ENCODE data around the gene CACNG6. TPM values are rescaled to one million over a fixed set of nuclear protein-coding genes. Genes with fewer than 3 reads are reported as not detected.
A peak's percentile ranks its signal among the peaks of the same experiment; 100 is the strongest.

The CACNG6 gene
- total and polyA plus RNA-seq, 7 experiments from 2014 or later, result 0.42 to 1.9 TPM; not detected in 5

DNA sequence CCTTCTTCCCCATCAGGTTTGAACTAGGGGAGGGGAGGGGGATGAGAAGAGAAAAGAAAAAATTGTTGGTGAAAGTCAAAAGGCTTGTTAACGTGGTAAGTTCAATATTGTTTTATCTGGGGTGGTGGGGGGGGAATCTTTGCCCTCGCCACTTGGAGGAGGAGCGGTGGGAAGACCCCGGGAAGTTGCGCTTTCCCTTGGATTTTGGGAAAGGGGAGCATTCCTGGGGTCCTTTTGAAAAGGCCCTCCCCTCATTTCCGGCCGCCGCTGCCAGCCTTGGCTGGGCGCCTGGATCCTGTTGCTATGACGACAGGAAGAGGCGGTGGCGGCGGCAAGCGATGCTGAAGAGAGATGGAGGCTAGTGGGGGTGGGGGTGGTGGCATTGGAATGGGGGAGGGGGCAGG, 33.3 kb upstream of the CACNG6 start:
- Histone ChIP-seq H3K9me3 (ENCODE audit: control insufficient read depth in 2 of 3, low read length in 3 of 3) (no peaks in the 10 kb centered on the region), H3K36me3 (ENCODE audit: control insufficient read depth in 2 of 3, insufficient read depth in 3 of 3, low read length in 3 of 3) (no peaks in the 10 kb centered on the region), H3K4me1 (ENCODE audit: control insufficient read depth in 2 of 2, insufficient read depth in 2 of 2, low read length in 2 of 2) (no peaks in the 10 kb centered on the region), H3K4me3 (ENCODE audit: low read length) (no peak overlapping the region), H3K27me3 (ENCODE audit: control insufficient read depth in 2 of 2, insufficient read depth in 2 of 2, low read length in 2 of 2) (peaks cover 0 to 10% of the 10 kb centered on the region in 2 donors), H3K27ac (ENCODE audit: low read depth, low read length) (no peak overlapping the region)
- POLR2A ChIA-PET, result no interaction called here
- peaks cover 0 to 16% (median 3%) of the 10 kb centered on the region in 11 donors for H3K9me3 Mint-ChIP-seq
- H3K36me3 Mint-ChIP-seq, result peaks cover 0 to 2% (median 0%) of the 10 kb centered on the region in 5 donors
- H3K4me1 Mint-ChIP-seq, result peaks cover 0 to 15% (median 9%) of the 10 kb centered on the region in 7 donors
- peaks cover 55 to 83% (median 65%) of the 10 kb centered on the region in 5 donors for H3K27me3 Mint-ChIP-seq
- CTCF ChIA-PET, result no interaction called here
- intact Hi-C loops (cut with micrococcal nuclease), result no loop called here
- H3K4me3 Mint-ChIP-seq, result peak overlapping the region in 1 of 10 donors; percentile 13
- H3K27ac Mint-ChIP-seq, result no peak overlapping the region
- DNase-seq (no peak), ATAC-seq (no peak)

DNA sequence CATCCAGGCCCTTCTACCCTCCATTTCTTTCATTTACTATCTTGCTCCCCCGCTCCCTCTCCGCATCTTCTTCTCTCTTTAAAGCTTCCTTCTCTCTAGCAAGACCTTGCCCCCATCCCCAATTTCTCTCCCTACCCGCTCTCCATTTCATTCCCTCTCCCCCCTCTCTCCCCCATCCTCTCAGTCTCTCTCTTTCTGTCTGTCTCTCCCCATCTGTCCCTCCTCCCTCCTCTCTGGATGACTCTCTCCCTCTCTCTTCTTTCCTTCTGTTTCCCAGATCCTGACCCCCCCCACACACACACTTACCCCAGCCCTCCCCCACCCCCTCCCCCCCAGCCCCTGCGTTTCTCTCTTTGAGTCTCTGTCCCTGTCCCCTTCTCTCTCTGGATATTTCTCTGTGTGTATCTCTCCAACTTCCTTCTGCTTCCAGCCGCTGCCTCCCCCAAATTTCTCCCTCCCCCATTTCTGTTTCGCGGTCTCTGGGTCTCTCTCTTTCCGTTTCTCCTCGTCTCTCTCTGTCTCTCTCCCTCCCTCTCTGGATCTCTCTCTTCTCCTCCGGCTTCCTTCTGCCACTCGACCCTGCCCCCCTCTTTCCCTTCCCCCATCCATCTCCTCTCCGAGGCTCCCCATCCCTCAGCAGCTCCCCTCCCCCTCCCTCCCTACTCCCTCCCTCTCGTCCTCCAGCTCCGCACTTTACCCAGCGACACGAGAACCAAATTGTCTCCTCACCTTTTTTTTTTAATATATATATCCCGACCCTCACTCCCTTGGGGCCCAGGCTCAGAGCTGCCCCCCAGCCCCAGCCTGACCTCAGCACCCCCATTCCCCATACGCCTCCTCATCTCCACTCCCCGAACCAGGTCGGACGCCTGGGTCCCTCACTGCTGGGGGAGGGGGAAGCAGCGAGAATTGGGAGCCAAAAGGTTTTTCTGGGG, 32.3 kb upstream of the CACNG6 start:
- no peak overlapping the region for H3K27ac ChIP-seq (ENCODE audit: low read depth, low read length)
- POLR2A ChIA-PET, result no interaction called here
- Mint-ChIP-seq H3K27ac (no peak overlapping the region), H3K27me3 (peaks cover 63 to 83% (median 70%) of the 10 kb centered on the region in 5 donors), H3K4me1 (peaks cover 0 to 21% (median 9%) of the 10 kb centered on the region in 7 donors), H3K9me3 (peaks cover 0 to 12% (median 2%) of the 10 kb centered on the region in 11 donors), H3K36me3 (peaks cover 0 to 4% (median 0%) of the 10 kb centered on the region in 5 donors), H3K4me3 (peak overlapping the region in 3 of 10 donors; percentile 7 to 53 (median 13))
- intact Hi-C loops (cut with micrococcal nuclease), result no loop called here
- CTCF ChIA-PET, result no interaction called here
- H3K27me3 ChIP-seq (ENCODE audit: control insufficient read depth in 2 of 2, insufficient read depth in 2 of 2, low read length in 2 of 2), result peaks cover 0 to 10% of the 10 kb centered on the region in 2 donors
- H3K36me3 ChIP-seq (ENCODE audit: control insufficient read depth in 2 of 3, insufficient read depth in 3 of 3, low read length in 3 of 3), result no peaks in the 10 kb centered on the region
- H3K4me3 ChIP-seq (ENCODE audit: low read length), result no peak overlapping the region
- no peak for ATAC-seq
- H3K9me3 ChIP-seq (ENCODE audit: control insufficient read depth in 2 of 3, low read length in 3 of 3), result no peaks in the 10 kb centered on the region
- no peak for DNase-seq
- H3K4me1 ChIP-seq (ENCODE audit: control insufficient read depth in 2 of 2, insufficient read depth in 2 of 2, low read length in 2 of 2), result no peaks in the 10 kb centered on the region

DNA sequence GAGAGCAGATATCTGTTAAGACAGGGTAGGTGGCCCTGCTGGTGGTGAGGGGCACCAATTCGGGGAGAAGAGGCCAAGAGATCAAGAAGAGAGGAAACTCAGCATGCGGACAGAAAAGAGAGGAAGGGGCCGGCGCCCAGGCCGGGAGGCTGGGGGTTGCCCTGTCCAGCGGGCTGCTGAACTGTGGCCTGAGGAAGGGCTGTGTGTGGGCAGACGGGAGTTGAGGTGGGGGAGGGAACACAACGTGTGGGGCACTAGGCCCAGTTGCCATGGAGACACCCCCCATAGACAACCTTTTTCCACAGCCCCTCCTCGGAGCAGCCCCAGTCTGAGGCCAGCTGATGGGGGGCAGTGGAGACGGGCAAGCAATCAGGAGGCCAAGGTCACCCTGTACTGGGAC, 31.2 kb upstream of the CACNG6 start:
- no peaks in the 10 kb centered on the region for H3K36me3 ChIP-seq (ENCODE audit: control insufficient read depth in 2 of 3, insufficient read depth in 3 of 3, low read length in 3 of 3)
- H3K4me3 Mint-ChIP-seq, result no peak overlapping the region
- H3K4me1 Mint-ChIP-seq, result peaks cover under 1 to 26% (median 12%) of the 10 kb centered on the region in 7 donors
- H3K27ac ChIP-seq (ENCODE audit: low read depth, low read length), result no peak overlapping the region
- peaks cover 0 to 11% (median 1%) of the 10 kb centered on the region in 11 donors for H3K9me3 Mint-ChIP-seq
- CTCF ChIA-PET, result no interaction called here
- no peak overlapping the region for H3K4me3 ChIP-seq (ENCODE audit: low read length)
- peaks cover 0 to 10% of the 10 kb centered on the region in 2 donors for H3K27me3 ChIP-seq (ENCODE audit: control insufficient read depth in 2 of 2, insufficient read depth in 2 of 2, low read length in 2 of 2)
- DNase-seq (no peak), ATAC-seq (no peak)
- peak overlapping the region in 1 of 9 donors; percentile 1 for H3K27ac Mint-ChIP-seq
- peaks cover 0 to 9% (median 0%) of the 10 kb centered on the region in 5 donors for H3K36me3 Mint-ChIP-seq
- H3K4me1 ChIP-seq (ENCODE audit: control insufficient read depth in 2 of 2, insufficient read depth in 2 of 2, low read length in 2 of 2), result no peaks in the 10 kb centered on the region
- H3K9me3 ChIP-seq (ENCODE audit: control insufficient read depth in 2 of 3, low read length in 3 of 3), result no peaks in the 10 kb centered on the region
- POLR2A ChIA-PET, result no interaction called here
- H3K27me3 Mint-ChIP-seq, result peaks cover 74 to 84% (median 76%) of the 10 kb centered on the region in 5 donors
- intact Hi-C loops (cut with micrococcal nuclease), result no loop called here

DNA sequence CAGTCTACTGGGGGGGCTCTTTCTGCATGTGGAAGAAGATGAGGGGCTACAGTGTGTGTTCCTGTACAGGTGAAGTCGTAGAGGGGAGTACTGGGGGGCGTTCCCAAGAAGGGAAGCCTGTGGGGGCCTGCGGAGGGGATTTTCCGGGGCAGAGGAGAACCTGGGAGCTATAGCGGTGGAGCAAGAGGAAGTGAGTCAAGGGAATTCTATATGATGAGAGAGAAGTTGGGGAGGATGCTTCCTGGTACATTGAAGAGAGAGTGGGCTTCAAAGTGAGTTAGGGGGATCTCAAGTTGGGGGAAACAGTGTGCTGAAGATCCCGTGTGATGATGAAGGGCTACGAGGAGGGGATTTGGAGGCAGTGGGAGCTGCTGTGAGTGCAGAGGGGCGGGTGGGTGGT, 30.6 kb upstream of the CACNG6 start:
- ATAC-seq, result no peak
- no peak for DNase-seq
- POLR2A ChIA-PET, result no interaction called here

DNA sequence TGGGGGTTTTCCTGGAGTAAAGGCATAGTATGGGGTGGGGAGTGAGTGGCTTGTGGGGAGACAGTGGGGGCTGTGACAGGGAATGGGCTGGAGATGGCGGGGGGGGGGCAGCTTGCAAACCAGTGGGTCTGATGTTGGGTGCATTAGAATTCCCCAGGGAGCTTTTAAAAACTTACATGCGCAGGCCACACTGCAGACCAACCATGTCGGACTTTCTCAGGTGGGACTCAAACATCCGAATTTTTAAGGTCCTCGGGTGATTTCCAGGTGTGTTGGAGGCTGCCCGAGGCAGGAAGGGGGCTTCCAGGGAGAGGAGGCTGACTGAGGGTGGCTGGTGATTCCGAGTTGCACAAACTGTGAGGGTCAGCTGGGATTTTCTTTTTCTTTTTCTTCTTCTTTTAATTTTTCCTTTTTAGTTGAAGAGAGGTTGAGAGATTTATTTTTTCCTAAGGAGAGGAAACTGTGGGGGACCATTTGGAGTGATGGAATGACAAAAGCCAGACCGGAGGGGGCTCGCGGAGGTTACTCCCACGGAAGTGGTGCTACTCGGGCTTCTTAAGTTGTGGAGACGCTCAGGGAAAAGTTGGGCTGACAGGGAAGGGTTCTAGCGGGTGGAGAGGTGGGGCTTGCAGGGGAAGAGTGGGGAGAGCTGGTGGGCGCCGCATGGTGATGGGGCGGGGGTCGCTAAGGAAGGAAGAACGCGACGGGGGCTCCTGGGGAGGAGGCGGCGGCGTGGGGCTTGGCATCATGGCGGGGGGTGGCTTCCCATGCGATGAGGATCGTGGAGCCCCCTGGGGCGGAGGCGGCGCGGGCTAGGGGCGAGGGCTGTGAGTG, 29.7 kb upstream of the CACNG6 start:
- H3K9me3 Mint-ChIP-seq, result peaks cover 0 to 12% (median 2%) of the 10 kb centered on the region in 11 donors
- Histone ChIP-seq H3K4me3 (ENCODE audit: low read length) (no peak overlapping the region), H3K36me3 (ENCODE audit: control insufficient read depth in 2 of 3, insufficient read depth in 3 of 3, low read length in 3 of 3) (no peaks in the 10 kb centered on the region), H3K27ac (ENCODE audit: low read depth, low read length) (no peak overlapping the region), H3K27me3 (ENCODE audit: control insufficient read depth in 2 of 2, insufficient read depth in 2 of 2, low read length in 2 of 2) (peaks cover 0 to 10% of the 10 kb centered on the region in 2 donors), H3K9me3 (ENCODE audit: control insufficient read depth in 2 of 3, low read length in 3 of 3) (no peaks in the 10 kb centered on the region), H3K4me1 (ENCODE audit: control insufficient read depth in 2 of 2, insufficient read depth in 2 of 2, low read length in 2 of 2) (no peaks in the 10 kb centered on the region)
- H3K27me3 Mint-ChIP-seq, result peaks cover 76 to 86% (median 81%) of the 10 kb centered on the region in 5 donors
- DNase-seq, result no peak
- H3K4me3 Mint-ChIP-seq, result peak overlapping the region in 1 of 10 donors; percentile 3
- H3K4me1 Mint-ChIP-seq, result peaks cover 2 to 27% (median 12%) of the 10 kb centered on the region in 7 donors
- ChIA-PET CTCF (interaction anchor here (0.6 kb wide), 1 partner anchor 19 kb away, joined by 3 read pairs; no protein-coding TSS in a partner anchor), POLR2A (no interaction called here)
- H3K27ac Mint-ChIP-seq, result no peak overlapping the region
- intact Hi-C loops (cut with micrococcal nuclease), result no loop called here
- ATAC-seq, result no peak
- peaks cover 0 to 12% (median 0%) of the 10 kb centered on the region in 5 donors for H3K36me3 Mint-ChIP-seq

More for the DNA sequence above, 30.6 kb upstream of the CACNG6 start:
- H3K27me3 ChIP-seq (ENCODE audit: control insufficient read depth in 2 of 2, insufficient read depth in 2 of 2, low read length in 2 of 2), result peaks cover 0 to 10% of the 10 kb centered on the region in 2 donors
- Mint-ChIP-seq H3K4me1 (peaks cover 2 to 27% (median 12%) of the 10 kb centered on the region in 7 donors), H3K36me3 (peaks cover 0 to 12% (median 0%) of the 10 kb centered on the region in 5 donors), H3K9me3 (peaks cover 0 to 11% (median 1%) of the 10 kb centered on the region in 11 donors), H3K27ac (no peak overlapping the region), H3K4me3 (no peak overlapping the region), H3K27me3 (peaks cover 75 to 84% (median 80%) of the 10 kb centered on the region in 5 donors)
- no peak overlapping the region for H3K27ac ChIP-seq (ENCODE audit: low read depth, low read length)
- CTCF ChIA-PET, result no interaction called here
- no peaks in the 10 kb centered on the region for H3K36me3 ChIP-seq (ENCODE audit: control insufficient read depth in 2 of 3, insufficient read depth in 3 of 3, low read length in 3 of 3)
- no peak overlapping the region for H3K4me3 ChIP-seq (ENCODE audit: low read length)
- intact Hi-C loops (cut with micrococcal nuclease), result no loop called here
- no peaks in the 10 kb centered on the region for H3K4me1 ChIP-seq (ENCODE audit: control insufficient read depth in 2 of 2, insufficient read depth in 2 of 2, low read length in 2 of 2)
- no peaks in the 10 kb centered on the region for H3K9me3 ChIP-seq (ENCODE audit: control insufficient read depth in 2 of 3, low read length in 3 of 3)

DNA sequence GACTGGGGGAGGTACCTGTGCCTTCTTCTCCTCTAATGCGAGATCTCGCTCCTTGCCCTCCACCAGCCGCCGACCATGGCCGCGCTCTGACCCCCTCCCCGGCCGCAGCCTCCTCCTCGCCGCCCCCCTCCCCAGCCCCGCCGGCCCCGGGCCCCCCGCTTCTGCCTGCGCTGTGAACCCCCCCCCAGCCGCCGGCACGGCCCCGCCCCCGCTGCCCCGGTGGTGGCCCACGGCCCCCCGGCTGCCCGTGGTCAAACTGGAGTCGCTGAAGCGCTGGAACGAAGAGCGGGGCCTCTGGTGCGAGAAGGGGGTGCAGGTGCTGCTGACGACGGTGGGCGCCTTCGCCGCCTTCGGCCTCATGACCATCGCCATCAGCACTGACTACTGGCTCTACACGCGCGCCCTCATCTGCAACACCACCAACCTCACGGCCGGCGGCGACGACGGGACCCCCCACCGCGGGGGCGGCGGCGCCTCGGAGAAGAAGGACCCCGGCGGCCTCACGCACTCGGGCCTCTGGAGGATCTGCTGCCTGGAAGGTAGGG, 28.5 kb upstream of the CACNG6 start, which contains the start of gene CACNG8:
Gene CACNG8, plus strand, starts transcription at position 51 of the 545 bp plus-strand sequence.
- no peak within 1 kb of the TSS for H3K27ac Mint-ChIP-seq
- peak within 1 kb of the TSS in 1 of 10 donors; percentile 20 for H3K4me3 Mint-ChIP-seq
- H3K9me3 Mint-ChIP-seq, result peaks cover 0 to 12% (median 0%) of the 10 kb centered on the region in 11 donors

More for the DNA sequence above, 28.5 kb upstream of the CACNG6 start, which contains the start of gene CACNG8:
- no peak within 1 kb of the TSS for H3K4me3 ChIP-seq (ENCODE audit: low read length)
- H3K27ac ChIP-seq (ENCODE audit: low read depth, low read length), result no peak within 1 kb of the TSS
- no peaks in the 10 kb centered on the region for H3K9me3 ChIP-seq (ENCODE audit: control insufficient read depth in 2 of 3, low read length in 3 of 3)
- CTCF ChIA-PET, result no interaction called here
- intact Hi-C loops (cut with micrococcal nuclease), result no loop called here
- H3K36me3 ChIP-seq (ENCODE audit: control insufficient read depth in 2 of 3, insufficient read depth in 3 of 3, low read length in 3 of 3), result no peaks in the 10 kb centered on the region
- ATAC-seq (no peak), DNase-seq (no peak)
- H3K4me1 ChIP-seq (ENCODE audit: control insufficient read depth in 2 of 2, insufficient read depth in 2 of 2, low read length in 2 of 2), result no peaks in the 10 kb centered on the region
- Mint-ChIP-seq H3K36me3 (peaks cover 0 to 12% (median 0%) of the 10 kb centered on the region in 5 donors), H3K27me3 (peaks cover 64 to 84% (median 76%) of the 10 kb centered on the region in 5 donors), H3K4me1 (peaks cover 2 to 27% (median 12%) of the 10 kb centered on the region in 7 donors)
- H3K27me3 ChIP-seq (ENCODE audit: control insufficient read depth in 2 of 2, insufficient read depth in 2 of 2, low read length in 2 of 2), result peaks cover 0 to 1% of the 10 kb centered on the region in 2 donors
- POLR2A ChIA-PET, result no interaction called here
